Neural progenitor cell (in vitro differentiated cells): ENCODE results near the gene IFIT2. TPM values are rescaled to one million over a fixed set of nuclear protein-coding genes. Genes with fewer than 3 reads are reported as not detected.

Experiments
- DNase-seq: peaks from one replicate; pipeline ENCODE4 v3.0.0-alpha.2; 2016; ENCODE audit warnings: low spot score
- H2AFZ ChIP-seq: fragments of 200-600 bp; sonication (generic); replicated peaks from 2 replicates; pipeline ENCODE4 v1.6.1; 2016; ENCODE audit warnings: antibody characterized with exemption
- H3F3A ChIP-seq: fragments of 200-600 bp; sonication (generic); 2 replicates; pipeline ENCODE4 v1.6.1; 2016; ENCODE audit warnings: antibody characterized with exemption, low read depth
- H3K27ac ChIP-seq: fragments of 200-600 bp; sonication (generic); 2 replicates; pipeline ENCODE4 v1.5.1; 2016; ENCODE audit warnings: mild to moderate bottlenecking
- H3K27me3 ChIP-seq: fragments of 200-600 bp; sonication (generic); 2 replicates; pipeline ENCODE4 v1.6.1; 2016; ENCODE audit warnings: mild to moderate bottlenecking, moderate library complexity
- H3K36me3 ChIP-seq: fragments of 200-600 bp; sonication (generic); 2 replicates; pipeline ENCODE4 v1.5.1; 2016
- H3K4me1 ChIP-seq: fragments of 200-600 bp; sonication (generic); 2 replicates; pipeline ENCODE4 v1.6.1; 2016; ENCODE audit warnings: mixed run types
- H3K4me2 ChIP-seq: fragments of 200-600 bp; sonication (generic); 2 replicates; pipeline ENCODE4 v1.6.1; 2016
- H3K4me3 ChIP-seq: fragments of 200-600 bp; sonication (generic); 2 replicates; pipeline ENCODE4 v1.5.1; 2016
- H3K79me2 ChIP-seq: fragments of 200-600 bp; sonication (generic); 2 replicates; pipeline ENCODE4 v1.6.1; 2016; ENCODE audit warnings: low read depth
- H3K9ac ChIP-seq: fragments of 200-600 bp; sonication (generic); 2 replicates; pipeline ENCODE4 v1.6.1; 2016
- H3K9me3 ChIP-seq: fragments of 200-600 bp; sonication (generic); 2 replicates; pipeline ENCODE4 v1.5.1; 2016; ENCODE audit warnings: low read depth
- H4K20me1 ChIP-seq: fragments of 200-600 bp; sonication (generic); 2 replicates; pipeline ENCODE4 v1.6.1; 2016; ENCODE audit warnings: low read depth
- H3K27ac Mint-ChIP-seq: 3 replicates; pipeline ENCODE4 v1.8.0; 2021; ENCODE audit warnings: mixed read lengths
- H3K27me3 Mint-ChIP-seq: 2 replicates; pipeline ENCODE4 v1.8.0; 2022; ENCODE audit warnings: low read depth, mild to moderate bottlenecking, inconsistent platforms, moderate library complexity, mixed read lengths; ENCODE audit not compliant: insufficient read depth
- H3K36me3 Mint-ChIP-seq: 3 replicates; pipeline ENCODE4 v1.8.0; 2021; ENCODE audit warnings: mixed read lengths
- H3K4me1 Mint-ChIP-seq: 3 replicates; pipeline ENCODE4 v1.8.0; 2021; ENCODE audit warnings: mixed read lengths
- H3K4me3 Mint-ChIP-seq: 3 replicates; pipeline ENCODE4 v1.8.0; 2021; ENCODE audit warnings: mild to moderate bottlenecking, moderate library complexity, mixed read lengths
- H3K9me3 Mint-ChIP-seq: 3 replicates; pipeline ENCODE4 v1.8.0; 2020; ENCODE audit warnings: mixed read lengths
- CTCF ChIP-seq: fragments of 200-600 bp; sonication (generic); IDR thresholded peaks from 2 replicates; pipeline ENCODE4 v1.5.1; 2017; ENCODE audit warnings: antibody characterized with exemption, mild to moderate bottlenecking
- EZH2 ChIP-seq: fragments of 200-600 bp; sonication (generic); IDR thresholded peaks from 2 replicates; pipeline ENCODE4 v1.6.1; 2017; ENCODE audit warnings: antibody characterized with exemption, mild to moderate bottlenecking, moderate library complexity
- EZH2phosphoT487 ChIP-seq: fragments of 200-600 bp; sonication (generic); IDR thresholded peaks from 2 replicates; pipeline ENCODE4 v1.6.1; 2017; ENCODE audit warnings: antibody characterized with exemption
- total RNA-seq: library from RNA; depleted of rRNA; stranded (reverse); fragments of >200 nt; gene quantifications from 2 replicates; pipeline ENCODE4 v1.2.3, GENCODE V29; 2015; ENCODE audit warnings: low replicate concordance

The IFIT2 gene
- total RNA-seq, 1 donor from 2014 or later = 0.22 TPM

GRCh38 chr10:89294721-89295239, 7.1 kb upstream of the IFIT2 start:
- no peaks in the 10 kb centered on the region for H3K9me3 ChIP-seq
- H3K4me3 ChIP-seq = no peak overlapping the region
- peaks cover 8% of the 10 kb centered on the region for H3K4me1 ChIP-seq
- H3K9ac ChIP-seq = no peak overlapping the region
- no peak overlapping the region for H2AFZ ChIP-seq
- Mint-ChIP-seq H3K27ac (no peak overlapping the region), H3K27me3 (peaks cover 5% of the 10 kb centered on the region), H3K4me1 (no peaks in the 10 kb centered on the region), H3K36me3 (peaks cover 3% of the 10 kb centered on the region), H3K9me3 (peaks cover 9% of the 10 kb centered on the region), H3K4me3 (no peak overlapping the region)
- H3K27me3 ChIP-seq = no peaks in the 10 kb centered on the region
- no peaks in the 10 kb centered on the region for H3K79me2 ChIP-seq
- DNase-seq = no peak
- no peak for TF ChIP-seq EZH2
- no peaks in the 10 kb centered on the region for H4K20me1 ChIP-seq
- no peaks in the 10 kb centered on the region for H3F3A ChIP-seq
- no peaks in the 10 kb centered on the region for H3K36me3 ChIP-seq
- no peak overlapping the region for H3K27ac ChIP-seq
- H3K4me2 ChIP-seq = no peak overlapping the region

- no peaks in the 10 kb centered on the region for H3F3A ChIP-seq
- Mint-ChIP-seq H3K9me3 (peaks cover 9% of the 10 kb centered on the region), H3K4me1 (no peaks in the 10 kb centered on the region), H3K4me3 (no peak overlapping the region), H3K27me3 (peaks cover 5% of the 10 kb centered on the region), H3K27ac (no peak overlapping the region), H3K36me3 (peaks cover 3% of the 10 kb centered on the region)
- no peak overlapping the region for H3K4me2 ChIP-seq
- no peaks in the 10 kb centered on the region for H3K36me3 ChIP-seq
- no peak overlapping the region for H2AFZ ChIP-seq
- no peaks in the 10 kb centered on the region for H3K27me3 ChIP-seq
- H3K27ac ChIP-seq = no peak overlapping the region
- DNase-seq = no peak
- TF ChIP-seq EZH2 = no peak
- no peak for TF ChIP-seq CTCF
- no peak for TF ChIP-seq EZH2phosphoT487
- H3K4me3 ChIP-seq = no peak overlapping the region
- no peaks in the 10 kb centered on the region for H3K4me1 ChIP-seq
- H3K9ac ChIP-seq = no peak overlapping the region
- no peaks in the 10 kb centered on the region for H3K79me2 ChIP-seq
- no peaks in the 10 kb centered on the region for H4K20me1 ChIP-seq
- no peaks in the 10 kb centered on the region for H3K9me3 ChIP-seq
Measured at GRCh38 chr10:89295597-89295996, 6.2 kb upstream of the IFIT2 start.

- no peak overlapping the region for H3K27ac Mint-ChIP-seq
- Histone ChIP-seq H3K4me2 (no peak overlapping the region), H2AFZ (no peak overlapping the region)
Measured at GRCh38 chr10:89296220-89296648, 5.6 kb upstream of the IFIT2 start.

More at GRCh38 chr10:89296220-89296648, 5.6 kb upstream of the IFIT2 start:
- DNase-seq = no peak
- Histone ChIP-seq H3K4me1 (no peaks in the 10 kb centered on the region), H3K4me3 (no peak overlapping the region), H4K20me1 (no peaks in the 10 kb centered on the region), H3F3A (no peaks in the 10 kb centered on the region), H3K27me3 (no peaks in the 10 kb centered on the region), H3K27ac (no peak overlapping the region), H3K79me2 (no peaks in the 10 kb centered on the region), H3K9me3 (no peaks in the 10 kb centered on the region), H3K36me3 (no peaks in the 10 kb centered on the region), H3K9ac (no peak overlapping the region)
- Mint-ChIP-seq H3K4me3 (no peak overlapping the region), H3K27me3 (peaks cover 5% of the 10 kb centered on the region), H3K36me3 (peaks cover 3% of the 10 kb centered on the region), H3K4me1 (no peaks in the 10 kb centered on the region), H3K9me3 (peaks cover 11% of the 10 kb centered on the region)
- TF ChIP-seq CTCF = no peak
- no peak for TF ChIP-seq EZH2
- TF ChIP-seq EZH2phosphoT487 = no peak
